Central memory CD4-positive, alpha-beta T cell (primary cell): ENCODE results near the gene BTBD1.
"Not testable (repeated sequence)": the region's sequence is repeated elsewhere in the genome, so short reads cannot be mapped to it uniquely, and the experiment has no call there.

Experiments
- DNase-seq: peaks from one replicate; pipeline ENCODE4 v3.0.0; 2022

The BTBD1 gene

GRCh38 chr15:83057002-83057401 lies 10.1 kb downstream of the BTBD1 start:
- no peak for DNase-seq

DNA sequence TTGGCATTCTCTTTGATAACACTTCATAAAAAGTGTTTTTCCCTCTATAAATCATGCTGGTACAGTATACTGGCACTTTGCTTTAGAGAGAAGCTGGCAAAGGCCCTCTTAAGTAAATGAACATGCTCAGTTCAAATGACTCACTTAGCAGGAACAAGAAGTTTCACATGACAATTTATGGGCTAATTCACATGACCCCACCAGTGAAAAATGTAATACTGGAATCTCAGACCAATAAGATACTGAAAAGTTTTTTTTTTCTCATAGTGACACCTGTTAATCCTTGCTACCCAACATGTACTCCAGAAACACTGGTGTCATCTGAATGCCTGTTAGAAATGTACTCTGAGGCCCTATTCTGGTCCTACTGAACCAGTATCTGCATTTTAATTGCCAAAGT lies 13.9 kb downstream of the BTBD1 start:
- DNase-seq: no peak

DNA sequence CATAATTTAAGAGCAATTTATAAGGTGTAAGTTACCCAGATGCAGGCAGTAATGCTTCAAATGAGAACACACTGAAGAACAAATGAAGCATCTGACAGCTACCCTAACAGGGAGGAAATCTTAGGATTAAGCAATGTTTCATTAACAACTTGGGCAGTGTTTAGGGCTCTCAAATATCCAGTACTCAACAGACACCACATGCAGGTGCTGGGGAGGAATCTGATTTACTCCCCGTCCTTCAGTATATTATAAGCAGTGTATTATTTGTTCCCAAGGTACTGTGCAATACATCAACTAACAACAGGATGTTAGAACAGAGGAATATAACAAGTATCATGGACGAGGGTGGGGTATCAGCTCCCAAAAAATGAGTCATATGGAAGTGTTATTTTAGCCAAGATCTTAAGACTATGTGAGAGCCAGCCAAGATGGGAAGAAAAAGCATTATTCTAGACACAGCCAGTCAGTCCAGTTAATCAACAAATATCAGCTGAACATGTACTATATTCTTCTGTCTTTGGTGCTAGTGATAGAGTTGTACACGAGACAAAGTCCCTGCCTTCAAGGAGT lies 20.4 kb downstream of the BTBD1 start:
- DNase-seq: no peak

DNA sequence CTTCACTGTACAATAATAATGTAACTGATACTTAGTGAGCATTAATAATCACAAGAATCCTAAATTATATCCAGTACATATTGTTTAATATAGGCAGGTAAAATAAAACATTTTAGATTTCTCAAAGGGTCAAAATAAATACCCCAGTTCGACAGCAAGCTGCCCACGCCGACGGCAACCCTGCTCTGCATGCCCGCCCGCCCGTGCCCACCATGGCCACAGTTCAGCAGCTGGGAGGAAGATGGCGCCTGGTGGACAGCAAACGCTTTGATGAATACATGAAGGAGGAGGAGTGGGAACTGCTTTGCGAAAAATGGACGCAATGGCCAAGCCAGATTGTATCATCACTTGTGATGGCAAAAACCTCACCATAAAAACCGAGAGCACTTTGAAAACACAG lies 22.9 kb downstream of the BTBD1 start:
- DNase-seq: no peak

GRCh38 chr15:83039206-83039605 lies 27.8 kb downstream of the BTBD1 start:
- no peak for DNase-seq

DNA sequence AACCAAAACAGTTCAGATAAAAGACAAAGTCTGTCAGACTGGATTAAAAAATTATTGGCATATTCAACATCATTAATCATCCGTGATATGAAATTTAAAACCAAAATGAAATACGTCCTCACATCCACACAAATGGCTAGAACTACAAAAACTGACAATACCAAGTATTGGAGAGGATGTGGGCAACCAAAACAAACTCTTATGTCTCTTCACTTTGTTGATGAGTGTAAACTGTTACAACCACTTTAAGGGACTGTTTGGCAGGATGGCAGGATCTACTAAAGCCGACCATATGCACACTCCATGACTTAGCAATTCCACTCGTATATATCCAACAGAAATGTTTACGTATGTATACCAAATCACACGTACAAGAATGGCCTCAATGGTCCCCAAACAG lies 30.8 kb downstream of the BTBD1 start:
- no peak for DNase-seq

DNA sequence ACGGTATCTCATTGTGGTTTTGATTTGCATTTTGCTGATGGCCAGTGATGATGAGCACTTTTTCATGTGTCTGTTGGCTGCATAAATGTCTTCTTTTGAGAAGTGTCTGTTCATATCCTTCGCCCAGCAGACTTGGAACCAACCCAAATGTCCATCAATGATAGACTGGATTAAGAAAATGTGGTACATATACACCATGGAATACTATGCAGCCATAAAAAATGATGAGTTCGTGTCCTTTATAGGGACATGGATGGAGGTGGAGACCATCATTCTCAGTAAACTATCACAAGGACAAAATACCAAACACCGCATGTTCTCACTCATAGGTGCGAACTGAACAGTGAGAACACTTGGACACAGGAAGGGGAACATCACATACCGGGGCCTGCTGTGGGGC lies 35.8 kb downstream of the BTBD1 start:
- not testable (repeated sequence) for DNase-seq

- no peak for DNase-seq
Measured at GRCh38 chr15:83030021-83030420, 37.0 kb downstream of the BTBD1 start.

GRCh38 chr15:83018436-83018835 lies 48.6 kb downstream of the BTBD1 start:
- no peak for DNase-seq

DNA sequence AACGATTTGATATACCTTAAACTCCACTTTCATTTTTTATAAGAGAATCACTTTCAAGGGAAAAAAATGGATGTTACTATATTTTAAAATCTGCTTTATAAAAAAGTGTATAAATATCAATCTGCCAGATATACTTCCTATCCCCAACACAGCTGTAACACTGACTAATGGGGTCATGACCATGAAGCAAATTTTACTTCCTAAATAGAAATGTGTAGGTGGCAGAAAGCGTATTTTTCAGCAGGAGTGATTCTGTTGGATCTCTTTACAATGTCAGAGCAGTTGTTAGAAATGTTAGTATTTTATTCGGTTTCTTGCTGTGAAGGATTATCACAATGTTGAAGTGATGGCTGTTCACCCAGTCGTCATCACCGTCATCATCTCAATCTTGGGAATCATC lies 50.1 kb downstream of the BTBD1 start:
- no peak for DNase-seq

DNA sequence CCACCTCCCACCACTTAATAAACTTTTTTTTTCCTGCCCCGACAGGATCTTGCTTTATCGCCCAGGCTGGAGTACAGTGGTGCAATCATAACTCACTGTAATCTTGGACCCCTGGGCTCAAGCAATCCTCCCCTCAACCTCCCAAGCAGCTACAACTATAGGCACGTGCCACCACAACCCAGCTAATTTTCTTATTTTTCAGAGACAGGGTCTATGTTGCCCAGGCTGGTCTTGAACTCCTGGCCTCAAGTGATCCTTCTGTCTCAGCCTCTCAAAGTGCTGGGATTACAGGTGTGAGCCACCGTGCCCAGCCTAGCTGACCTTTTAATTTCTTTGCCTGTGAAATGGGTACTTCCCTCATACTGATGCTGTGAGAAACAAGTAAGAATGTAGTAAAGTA lies 51.7 kb downstream of the BTBD1 start:
- no peak for DNase-seq

- DNase-seq: no peak
Measured at GRCh38 chr15:83014205-83014653, 52.8 kb downstream of the BTBD1 start.

DNA sequence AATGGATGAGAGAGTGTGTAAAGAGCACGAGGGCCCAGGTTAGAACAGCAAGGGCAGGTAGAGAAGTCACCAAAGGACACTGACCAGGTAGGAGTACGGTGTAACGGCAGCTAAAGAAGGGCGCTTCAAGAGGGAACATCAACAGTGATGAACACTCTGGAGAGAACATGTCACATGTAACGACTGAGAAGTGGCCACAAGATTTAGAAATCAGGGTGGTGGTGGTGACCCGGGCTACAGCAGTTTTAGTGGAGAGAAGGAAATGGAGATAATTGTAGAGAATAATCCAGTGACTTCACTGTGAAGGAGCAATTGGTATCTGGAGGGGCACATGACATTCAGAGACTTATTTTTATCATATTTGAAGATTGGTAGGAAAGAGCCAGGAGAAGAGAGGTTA lies 54.4 kb downstream of the BTBD1 start:
- DNase-seq: no peak

DNA sequence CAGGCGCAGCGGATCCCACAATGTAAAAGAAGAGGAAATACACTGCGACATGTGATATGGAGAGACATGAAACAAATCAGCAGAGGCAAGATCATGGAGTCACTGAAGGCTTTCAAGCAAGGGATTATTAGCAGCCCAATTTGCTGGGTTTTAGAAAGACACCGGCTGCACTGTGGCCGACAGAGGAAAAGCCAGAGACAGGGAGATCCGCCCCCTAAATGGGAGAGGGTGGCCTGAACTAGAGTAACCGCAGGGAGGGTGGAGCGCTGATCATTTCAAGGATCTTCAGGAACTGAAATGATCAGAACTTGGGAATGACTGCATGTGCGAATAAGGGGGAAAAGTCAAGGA lies 55.0 kb downstream of the BTBD1 start:
- no peak for DNase-seq

DNA sequence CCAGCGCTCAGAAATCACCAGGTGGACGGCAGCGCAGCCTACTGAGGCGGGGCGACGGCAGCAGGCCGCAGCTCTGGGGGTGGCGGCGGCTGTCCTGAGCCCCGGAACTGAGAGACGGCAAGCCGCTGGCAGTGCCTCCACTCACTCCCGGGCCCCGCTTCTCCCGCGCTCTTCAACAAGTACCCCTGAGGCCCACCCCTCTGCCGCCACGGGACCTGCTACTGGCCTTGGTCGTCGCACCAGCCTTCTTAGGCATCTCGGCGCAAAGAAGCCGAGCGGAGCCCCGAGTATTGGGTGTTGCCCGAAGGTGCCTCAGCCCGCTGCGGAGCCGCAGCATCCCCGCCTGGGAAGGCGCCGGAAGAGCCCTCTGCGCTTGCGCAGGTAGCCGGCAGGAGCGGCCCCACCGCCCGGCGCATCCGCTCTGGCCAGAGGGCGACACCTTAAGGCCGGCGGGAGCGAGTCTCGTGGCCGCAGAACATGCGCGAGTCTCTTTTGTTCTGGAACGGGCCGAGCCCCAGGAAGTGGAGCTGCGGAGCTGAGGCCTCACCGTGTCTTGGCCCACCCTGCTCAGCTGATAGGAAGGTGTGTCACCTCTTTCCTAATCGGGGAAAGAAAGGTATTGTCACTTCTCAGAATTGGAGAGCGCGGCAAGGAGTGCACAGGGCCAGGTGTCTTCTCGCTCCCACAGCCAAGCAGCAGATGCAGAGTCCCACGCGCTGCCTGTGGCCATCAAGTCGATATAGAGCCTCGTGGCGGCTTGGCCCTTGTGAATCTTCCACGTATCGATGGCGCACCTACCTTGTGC lies 55.6 kb downstream of the BTBD1 start, which contains the start of gene C15orf40:
C15orf40 (minus strand) TSS at position 369 of the 805 bp plus-strand sequence; CDS start at position 337, 32 bp downstream.
- DNase-seq: peak; percentile 80

DNA sequence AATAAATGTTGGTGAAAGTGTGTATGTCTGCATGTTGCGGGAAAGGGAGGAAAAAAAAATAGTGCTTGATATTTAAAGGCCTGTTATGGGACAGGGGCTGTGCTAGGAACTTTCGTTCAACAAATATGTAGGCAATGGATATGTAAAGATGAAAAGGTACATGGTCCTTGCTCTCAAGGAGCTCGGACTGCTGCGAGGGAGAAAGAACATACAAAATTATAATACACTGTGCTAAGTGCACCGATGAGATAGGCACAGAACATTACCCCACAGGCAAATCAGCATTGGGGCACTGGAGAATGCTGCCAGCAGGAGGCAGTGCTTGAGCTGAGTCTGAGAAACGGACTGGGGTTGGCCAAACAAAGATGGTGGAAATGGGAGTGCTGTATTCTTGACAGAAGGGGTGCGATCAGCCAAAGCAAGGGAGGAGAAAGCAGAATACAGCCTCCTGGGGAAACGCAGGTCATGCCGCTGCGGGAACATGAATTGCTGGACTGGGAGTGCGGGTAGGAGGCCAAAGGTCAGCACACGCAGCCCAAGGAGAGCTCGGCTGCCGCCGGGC lies 56.3 kb downstream of the BTBD1 start:
- DNase-seq: peak; percentile 62

GRCh38 chr15:83000672-83001031 lies 66.4 kb downstream of the BTBD1 start:
- not testable (repeated sequence) for DNase-seq

- DNase-seq: peak; percentile 50
Measured at GRCh38 chr15:82999905-83000671, 67.0 kb downstream of the BTBD1 start.

DNA sequence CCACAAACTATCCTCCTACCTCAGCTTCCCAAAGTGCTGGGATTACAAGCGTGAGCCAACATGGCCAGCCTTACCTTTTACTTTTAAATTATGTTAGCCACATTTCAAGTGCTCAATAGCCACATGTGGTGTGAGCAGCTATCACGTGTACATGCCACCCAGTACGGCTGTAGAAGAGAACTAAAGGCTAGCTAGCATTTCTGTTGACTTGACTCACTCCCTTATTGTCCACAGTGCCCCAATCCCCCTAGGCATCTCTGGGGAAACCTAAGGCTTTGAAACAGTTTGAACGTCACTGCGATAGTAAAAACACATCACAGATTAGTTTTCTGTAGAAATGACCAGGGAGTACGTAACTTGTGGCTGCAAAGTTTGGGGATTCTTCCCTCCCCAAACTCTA lies 67.6 kb downstream of the BTBD1 start:
- DNase-seq: no peak

GRCh38 chr15:82995938-82996337 lies 71.1 kb downstream of the BTBD1 start:
- DNase-seq: no peak

- no peak for DNase-seq
Measured at GRCh38 chr15:82995076-82995475, 72.0 kb downstream of the BTBD1 start.

GRCh38 chr15:82993144-82993543 lies 73.9 kb downstream of the BTBD1 start:
- no peak for DNase-seq

GRCh38 chr15:82992436-82992998 lies 74.5 kb downstream of the BTBD1 start:
- DNase-seq: no peak
